Fibroblast of pulmonary artery (primary cell): ENCODE measurements around the gene ARID3A.

ENCODE experiments used
- DNase-seq: peaks from one replicate; pipeline ENCODE4 v3.0.0-alpha.2; 2010; ENCODE audit warnings: low read depth
- H3K4me3 ChIP-seq: replicated peaks from 2 replicates; pipeline ENCODE4 v1.5.1; 2011; ENCODE audit warnings: low read depth, mild to moderate bottlenecking, control low read depth, low read length, moderate library complexity
- TF ChIP-seq, protein P1 (sequence below): IDR thresholded peaks from 2 replicates; pipeline ENCODE4 v1.5.1; 2011; ENCODE audit warnings: mild to moderate bottlenecking, control low read depth, low read length, inconsistent platforms; ENCODE audit errors: missing control alignments

The ARID3A gene

DNA sequence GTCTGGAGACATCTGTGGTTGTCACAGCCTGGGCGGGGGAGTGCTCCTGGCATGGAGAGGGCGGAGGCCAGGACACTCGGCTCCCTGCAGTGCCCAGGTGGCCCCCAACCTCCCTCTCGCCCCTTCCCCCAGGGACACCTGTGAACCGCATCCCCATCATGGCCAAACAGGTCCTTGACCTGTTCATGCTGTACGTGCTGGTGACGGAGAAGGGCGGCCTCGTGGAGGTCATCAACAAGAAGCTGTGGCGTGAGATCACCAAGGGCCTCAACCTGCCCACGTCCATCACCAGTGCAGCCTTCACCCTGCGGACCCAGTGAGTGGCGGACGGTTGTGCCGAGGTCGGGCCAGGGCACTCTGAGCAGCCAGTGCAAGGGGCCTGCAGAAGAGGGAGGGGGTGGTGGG, 38.3 kb downstream of the ARID3A start:
- H3K4me3 ChIP-seq, result no peak overlapping the region
- TF ChIP-seq, protein P1, sequence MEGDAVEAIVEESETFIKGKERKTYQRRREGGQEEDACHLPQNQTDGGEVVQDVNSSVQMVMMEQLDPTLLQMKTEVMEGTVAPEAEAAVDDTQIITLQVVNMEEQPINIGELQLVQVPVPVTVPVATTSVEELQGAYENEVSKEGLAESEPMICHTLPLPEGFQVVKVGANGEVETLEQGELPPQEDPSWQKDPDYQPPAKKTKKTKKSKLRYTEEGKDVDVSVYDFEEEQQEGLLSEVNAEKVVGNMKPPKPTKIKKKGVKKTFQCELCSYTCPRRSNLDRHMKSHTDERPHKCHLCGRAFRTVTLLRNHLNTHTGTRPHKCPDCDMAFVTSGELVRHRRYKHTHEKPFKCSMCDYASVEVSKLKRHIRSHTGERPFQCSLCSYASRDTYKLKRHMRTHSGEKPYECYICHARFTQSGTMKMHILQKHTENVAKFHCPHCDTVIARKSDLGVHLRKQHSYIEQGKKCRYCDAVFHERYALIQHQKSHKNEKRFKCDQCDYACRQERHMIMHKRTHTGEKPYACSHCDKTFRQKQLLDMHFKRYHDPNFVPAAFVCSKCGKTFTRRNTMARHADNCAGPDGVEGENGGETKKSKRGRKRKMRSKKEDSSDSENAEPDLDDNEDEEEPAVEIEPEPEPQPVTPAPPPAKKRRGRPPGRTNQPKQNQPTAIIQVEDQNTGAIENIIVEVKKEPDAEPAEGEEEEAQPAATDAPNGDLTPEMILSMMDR, result no peak
- no peak for DNase-seq

DNA sequence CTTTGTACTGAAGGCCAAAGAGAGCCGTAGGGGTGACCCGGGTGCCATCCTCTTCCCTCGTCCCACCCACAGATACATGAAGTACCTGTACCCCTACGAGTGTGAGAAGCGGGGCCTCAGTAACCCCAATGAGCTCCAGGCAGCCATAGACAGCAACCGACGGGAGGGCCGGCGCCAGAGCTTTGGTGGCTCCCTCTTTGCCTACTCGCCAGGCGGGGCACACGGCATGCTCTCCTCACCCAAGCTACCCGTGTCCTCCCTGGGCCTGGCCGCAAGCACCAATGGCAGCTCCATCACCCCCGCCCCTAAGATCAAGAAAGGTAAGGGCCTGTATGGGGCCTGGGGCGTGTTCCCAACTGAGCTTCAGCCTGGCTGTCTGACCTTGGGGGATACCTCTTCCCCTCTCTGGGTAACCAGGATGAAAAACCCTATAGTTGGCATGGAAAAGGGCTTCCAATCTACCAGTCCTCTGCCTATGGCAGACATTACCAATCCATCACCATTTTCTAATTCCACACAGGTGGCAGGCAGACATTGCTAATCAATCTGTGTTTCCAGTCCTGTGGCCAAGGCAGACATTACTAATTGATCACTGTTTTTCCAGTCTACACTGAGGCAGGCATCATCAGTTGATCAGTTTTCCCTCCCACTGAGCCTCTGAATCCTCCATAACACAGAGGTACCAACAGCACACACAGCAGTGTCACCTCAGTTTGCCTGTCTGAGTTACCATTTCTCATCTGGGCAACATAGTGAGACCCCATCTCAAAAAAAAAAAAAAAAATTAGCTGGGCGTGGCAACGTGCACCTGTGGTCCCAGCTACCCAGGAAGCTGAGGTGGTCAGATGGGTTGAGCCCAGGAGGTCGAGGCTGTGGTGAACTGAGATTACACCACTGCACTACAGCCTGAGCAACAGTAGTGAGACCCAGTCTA, 39.2 kb downstream of the ARID3A start:
- DNase-seq, result no peak
- no peak overlapping the region for H3K4me3 ChIP-seq
- TF ChIP-seq, protein P1, result no peak

DNA sequence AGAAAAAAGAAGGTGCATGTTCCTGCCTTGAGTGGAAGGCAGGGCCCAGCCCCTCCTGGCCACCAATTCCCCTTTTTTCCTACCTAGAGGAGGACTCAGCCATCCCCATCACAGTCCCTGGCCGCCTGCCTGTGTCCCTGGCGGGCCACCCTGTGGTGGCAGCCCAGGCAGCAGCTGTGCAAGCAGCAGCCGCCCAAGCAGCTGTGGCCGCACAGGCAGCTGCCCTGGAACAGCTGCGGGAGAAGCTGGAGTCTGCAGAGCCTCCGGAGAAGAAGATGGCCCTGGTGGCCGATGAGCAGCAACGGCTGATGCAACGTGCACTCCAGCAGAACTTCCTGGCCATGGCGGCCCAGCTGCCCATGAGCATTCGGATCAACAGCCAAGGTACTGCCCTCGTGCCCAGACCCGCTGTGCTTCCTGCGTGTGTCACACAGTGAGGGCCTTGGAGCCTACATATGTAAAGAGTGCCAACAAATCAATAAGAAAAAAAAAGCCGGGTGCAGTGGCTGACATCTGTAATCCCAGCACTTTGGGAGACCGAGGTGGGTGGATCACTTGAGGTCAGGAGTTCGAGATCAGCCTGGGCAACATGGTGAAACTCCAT, 40.8 kb downstream of the ARID3A start:
- H3K4me3 ChIP-seq, result no peak overlapping the region
- no peak for DNase-seq
- TF ChIP-seq, protein P1, result no peak

DNA sequence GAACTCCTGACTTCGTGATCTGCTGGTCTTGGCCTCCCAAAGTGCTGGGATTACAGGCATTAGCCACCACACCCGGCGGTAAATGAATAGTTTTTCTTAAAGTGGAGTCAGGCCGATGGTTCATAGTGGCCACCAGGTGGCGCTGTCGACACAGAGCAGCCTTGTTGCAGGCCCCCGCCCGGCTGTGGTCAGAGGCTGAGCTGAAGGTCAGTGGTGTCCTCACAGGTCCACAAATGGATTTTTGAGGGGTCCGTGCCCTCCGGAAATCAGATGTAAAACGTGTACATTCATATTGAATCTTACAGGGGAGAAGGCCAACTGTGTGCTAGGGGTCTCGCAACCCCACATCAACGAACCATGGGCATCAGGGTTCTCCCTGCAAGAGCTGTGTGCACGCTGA, 44.9 kb downstream of the ARID3A start:
- TF ChIP-seq, protein P1, result peak; percentile 53
- DNase-seq, result no peak
- no peak overlapping the region for H3K4me3 ChIP-seq

DNA sequence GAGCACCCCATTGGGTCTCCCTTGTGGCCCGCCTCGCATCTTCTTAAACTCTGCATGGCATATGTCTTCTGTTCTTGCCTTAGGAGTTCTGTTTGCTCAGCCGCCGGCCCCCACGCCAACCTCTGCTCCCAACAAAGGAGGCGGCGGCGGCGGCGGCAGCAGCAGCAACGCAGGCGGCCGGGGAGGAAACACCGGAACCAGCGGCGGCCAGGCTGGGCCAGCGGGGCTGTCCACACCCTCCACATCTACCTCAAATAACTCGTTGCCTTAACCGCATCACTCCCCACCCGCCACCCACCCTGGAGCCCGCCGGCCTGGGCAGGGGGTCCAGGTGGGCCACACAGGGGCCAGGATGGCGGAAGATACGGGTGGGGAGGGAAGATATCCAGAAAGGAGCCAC, 46.0 kb downstream of the ARID3A start:
- TF ChIP-seq, protein P1, result no peak
- H3K4me3 ChIP-seq, result no peak overlapping the region
- no peak for DNase-seq

DNA sequence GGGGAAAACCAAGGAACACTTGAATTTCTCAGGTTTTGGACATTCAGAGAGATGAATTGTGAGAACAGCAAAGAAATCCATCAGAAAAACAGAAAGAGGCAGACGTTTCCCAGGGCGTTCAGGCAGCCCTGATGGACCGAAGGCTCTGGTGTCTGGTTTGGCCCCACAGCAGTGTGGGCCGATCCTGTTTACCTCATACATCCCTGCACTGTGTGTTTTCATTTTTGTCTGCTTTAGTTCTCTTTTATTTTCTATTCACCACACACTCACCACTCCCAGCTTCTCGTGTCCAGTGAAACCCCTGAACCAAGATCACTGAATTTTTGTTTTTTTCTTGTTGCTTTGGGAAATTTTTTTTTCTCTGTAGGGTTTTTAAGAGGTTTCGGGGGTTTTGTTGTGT, 46.4 kb downstream of the ARID3A start:
- TF ChIP-seq, protein P1, result no peak
- H3K4me3 ChIP-seq, result no peak overlapping the region
- DNase-seq, result no peak
